ENCODE measurements around the gene TAF1A. TPM values are rescaled to one million over a fixed set of nuclear protein-coding genes. Genes with fewer than 3 reads are reported as not detected.

TAF1A gene
- total and polyA plus RNA-seq, 5 donors from 2014 or later = 2.8 to 5.9 (median 4.0) TPM

DNA sequence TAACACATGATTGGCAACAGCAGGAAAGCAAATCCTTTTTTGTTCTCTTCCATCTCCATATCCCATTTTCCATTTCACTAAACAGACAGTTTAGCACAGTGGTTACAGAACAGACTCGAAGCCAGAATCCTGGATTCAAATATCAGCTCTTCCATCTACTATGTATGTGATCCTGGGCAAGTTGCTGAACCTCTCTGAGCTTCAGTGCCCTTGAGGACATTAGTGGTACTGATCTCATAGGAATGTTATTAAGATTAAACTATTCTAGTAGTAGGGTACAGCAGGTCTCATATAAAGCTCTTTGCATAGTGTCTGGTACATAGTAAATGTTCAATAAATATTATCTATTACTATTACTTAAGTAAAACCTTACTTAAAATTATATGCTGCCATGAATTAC lies 28.1 kb downstream of the TAF1A start:
- Histone ChIP-seq H3K9me3 (ENCODE audit: control insufficient read depth in 2 of 2, low read length in 2 of 2) (no peaks in the 10 kb centered on the region), H3K4me1 (ENCODE audit: control insufficient read depth, insufficient read depth, low read length, poor library complexity, severe bottlenecking) (no peaks in the 10 kb centered on the region), H3K27ac (ENCODE audit: insufficient read depth, low read length, poor library complexity, severe bottlenecking) (no peak overlapping the region), H3K27me3 (ENCODE audit: control insufficient read depth, insufficient read depth, low read length) (no peaks in the 10 kb centered on the region), H3K36me3 (ENCODE audit: control insufficient read depth, insufficient read depth, low read length) (peaks cover 44% of the 10 kb centered on the region), H3K4me3 (ENCODE audit: low read depth, low read length) (no peak overlapping the region)
- no peaks in the 10 kb centered on the region for H3K27me3 Mint-ChIP-seq
- H3K4me1 Mint-ChIP-seq = peaks cover 0 to 4% (median under 1%) of the 10 kb centered on the region in 4 donors
- no peak for ATAC-seq (ENCODE audit: low read depth in 2 of 2)
- no peak for DNase-seq
- no peak overlapping the region for H3K4me3 Mint-ChIP-seq
- no peak overlapping the region for H3K27ac Mint-ChIP-seq
- H3K36me3 Mint-ChIP-seq = peaks cover 41% of the 10 kb centered on the region
- H3K9me3 Mint-ChIP-seq = peaks cover 0 to 2% (median 0%) of the 10 kb centered on the region in 7 donors

DNA sequence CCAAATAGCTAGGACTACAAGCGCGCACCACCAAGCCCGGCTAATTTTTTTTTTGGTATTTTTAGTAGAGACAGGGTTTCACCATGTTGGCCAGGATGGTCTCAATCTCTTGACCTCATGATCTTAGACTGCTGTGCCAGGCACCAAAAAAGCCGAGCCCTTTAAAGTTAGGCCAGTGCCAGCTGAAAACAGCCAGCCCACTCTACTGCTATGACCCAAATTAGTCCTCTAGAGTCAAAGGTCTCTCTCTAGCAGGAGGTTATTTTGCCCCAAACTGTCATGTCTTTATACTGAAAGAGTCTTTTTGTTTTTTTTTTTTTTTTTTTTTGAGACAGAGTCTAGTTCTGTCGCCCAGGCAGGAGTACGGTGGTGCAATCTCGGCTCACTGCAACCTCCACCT lies 32.2 kb downstream of the TAF1A start:
- DNase-seq = no peak
- no peak overlapping the region for H3K4me3 Mint-ChIP-seq
- H3K36me3 ChIP-seq (ENCODE audit: control insufficient read depth, insufficient read depth, low read length) = peaks cover 38% of the 10 kb centered on the region
- no peaks in the 10 kb centered on the region for H3K27me3 ChIP-seq (ENCODE audit: control insufficient read depth, insufficient read depth, low read length)
- H3K4me1 ChIP-seq (ENCODE audit: control insufficient read depth, insufficient read depth, low read length, poor library complexity, severe bottlenecking) = no peaks in the 10 kb centered on the region
- peaks cover 0 to 4% (median 0%) of the 10 kb centered on the region in 4 donors for H3K4me1 Mint-ChIP-seq
- H3K36me3 Mint-ChIP-seq = peaks cover 32% of the 10 kb centered on the region
- H3K27ac ChIP-seq (ENCODE audit: insufficient read depth, low read length, poor library complexity, severe bottlenecking) = no peak overlapping the region
- no peak overlapping the region for H3K27ac Mint-ChIP-seq
- no peak for ATAC-seq (ENCODE audit: low read depth in 2 of 2)
- peaks cover 0 to 1% (median 0%) of the 10 kb centered on the region in 7 donors for H3K9me3 Mint-ChIP-seq
- no peak overlapping the region for H3K4me3 ChIP-seq (ENCODE audit: low read depth, low read length)
- H3K9me3 ChIP-seq (ENCODE audit: control insufficient read depth in 2 of 2, low read length in 2 of 2) = no peaks in the 10 kb centered on the region
- H3K27me3 Mint-ChIP-seq = no peaks in the 10 kb centered on the region

DNA sequence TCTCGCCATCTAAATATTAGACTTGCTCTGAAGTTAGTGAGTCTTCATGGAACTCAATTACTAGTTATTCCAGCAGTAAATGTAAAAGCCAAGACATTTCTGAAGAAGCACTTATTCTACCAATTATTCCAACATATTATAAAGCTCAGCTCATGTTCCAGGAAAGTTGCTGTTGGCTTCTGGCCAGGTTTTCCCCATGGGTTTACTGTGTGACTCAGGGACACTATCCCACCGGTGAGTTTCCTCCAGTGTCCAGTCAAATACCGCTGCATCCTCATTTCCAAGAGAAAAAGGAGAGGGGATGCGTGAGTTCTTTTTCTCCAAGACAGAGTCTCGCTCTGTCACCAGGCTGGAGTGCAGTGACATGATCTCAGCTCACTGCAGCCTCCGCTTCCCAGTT lies 32.6 kb downstream of the TAF1A start:
- Mint-ChIP-seq H3K4me3 (no peak overlapping the region), H3K27ac (no peak overlapping the region), H3K27me3 (no peaks in the 10 kb centered on the region), H3K36me3 (peaks cover 31% of the 10 kb centered on the region), H3K9me3 (peaks cover 0 to 1% (median 0%) of the 10 kb centered on the region in 7 donors), H3K4me1 (peaks cover 0 to 4% (median 0%) of the 10 kb centered on the region in 4 donors)
- no peak for DNase-seq
- H3K4me1 ChIP-seq (ENCODE audit: control insufficient read depth, insufficient read depth, low read length, poor library complexity, severe bottlenecking) = no peaks in the 10 kb centered on the region
- ATAC-seq (ENCODE audit: low read depth in 2 of 2) = no peak
- no peak overlapping the region for H3K4me3 ChIP-seq (ENCODE audit: low read depth, low read length)
- no peaks in the 10 kb centered on the region for H3K27me3 ChIP-seq (ENCODE audit: control insufficient read depth, insufficient read depth, low read length)
- H3K36me3 ChIP-seq (ENCODE audit: control insufficient read depth, insufficient read depth, low read length) = peaks cover 37% of the 10 kb centered on the region
- no peaks in the 10 kb centered on the region for H3K9me3 ChIP-seq (ENCODE audit: control insufficient read depth in 2 of 2, low read length in 2 of 2)
- no peak overlapping the region for H3K27ac ChIP-seq (ENCODE audit: insufficient read depth, low read length, poor library complexity, severe bottlenecking)

DNA sequence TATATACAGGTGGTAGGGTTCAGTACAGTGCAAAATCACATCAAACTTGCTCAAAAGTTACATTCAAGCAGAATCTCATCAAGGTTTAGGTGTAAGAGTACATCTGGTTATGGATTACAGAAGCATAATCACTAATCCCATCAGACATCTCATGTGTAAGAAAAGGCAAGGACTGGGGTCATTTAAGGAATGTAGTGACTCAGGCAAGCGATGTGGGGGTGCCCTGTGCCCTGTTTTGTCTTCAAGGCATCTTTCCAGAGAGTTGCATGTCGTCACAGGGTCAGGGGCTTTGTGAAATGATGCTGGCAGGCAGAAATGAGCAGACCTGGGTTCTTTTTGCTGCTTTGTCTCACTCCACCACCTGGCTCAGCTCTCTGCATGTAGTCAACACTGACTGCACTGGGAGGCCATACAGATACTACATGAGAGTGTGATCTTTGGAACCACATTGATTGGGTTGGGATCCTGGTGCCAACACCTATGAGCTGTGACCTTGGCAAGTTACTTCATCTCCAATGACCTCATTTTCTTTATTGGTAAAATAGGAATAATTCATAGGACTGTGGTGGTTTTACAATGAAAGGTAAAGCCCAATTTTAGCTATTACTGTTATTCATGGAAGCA lies 33.6 kb downstream of the TAF1A start:
- Mint-ChIP-seq H3K36me3 (peaks cover 25% of the 10 kb centered on the region), H3K27ac (peak overlapping the region in 1 of 3 donors; percentile 11), H3K27me3 (no peaks in the 10 kb centered on the region), H3K4me3 (no peak overlapping the region), H3K9me3 (no peaks in the 10 kb centered on the region), H3K4me1 (peaks cover 0 to 2% (median 0%) of the 10 kb centered on the region in 4 donors)
- DNase-seq (no peak), ATAC-seq (ENCODE audit: low read depth in 2 of 2) (no peak)
- Histone ChIP-seq H3K36me3 (ENCODE audit: control insufficient read depth, insufficient read depth, low read length) (peaks cover 31% of the 10 kb centered on the region), H3K27me3 (ENCODE audit: control insufficient read depth, insufficient read depth, low read length) (no peaks in the 10 kb centered on the region), H3K9me3 (ENCODE audit: control insufficient read depth in 2 of 2, low read length in 2 of 2) (no peaks in the 10 kb centered on the region), H3K4me1 (ENCODE audit: control insufficient read depth, insufficient read depth, low read length, poor library complexity, severe bottlenecking) (no peaks in the 10 kb centered on the region), H3K4me3 (ENCODE audit: low read depth, low read length) (no peak overlapping the region), H3K27ac (ENCODE audit: insufficient read depth, low read length, poor library complexity, severe bottlenecking) (no peak overlapping the region)

DNA sequence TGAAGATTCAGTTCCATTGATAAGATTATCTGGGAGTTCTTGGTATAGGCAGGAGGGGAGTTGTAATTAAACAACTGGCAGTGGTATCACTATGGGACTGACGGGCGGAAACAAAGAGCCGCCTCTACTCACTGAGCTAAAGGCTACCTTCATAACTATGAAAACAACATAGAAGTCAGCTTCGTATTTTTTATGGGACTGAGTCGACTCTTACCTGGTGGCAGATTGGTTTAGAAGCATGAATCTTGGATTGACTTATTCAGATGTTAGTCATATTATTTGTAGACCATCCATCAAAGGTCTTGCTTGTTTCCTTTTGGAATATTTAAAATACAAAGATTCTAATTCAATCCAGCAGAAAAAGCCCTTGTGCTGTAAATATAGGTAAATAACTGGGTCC lies 35.6 kb downstream of the TAF1A start:
- Histone ChIP-seq H3K27me3 (ENCODE audit: control insufficient read depth, insufficient read depth, low read length) (no peaks in the 10 kb centered on the region), H3K9me3 (ENCODE audit: control insufficient read depth in 2 of 2, low read length in 2 of 2) (no peaks in the 10 kb centered on the region), H3K4me1 (ENCODE audit: control insufficient read depth, insufficient read depth, low read length, poor library complexity, severe bottlenecking) (no peaks in the 10 kb centered on the region), H3K27ac (ENCODE audit: insufficient read depth, low read length, poor library complexity, severe bottlenecking) (no peak overlapping the region), H3K4me3 (ENCODE audit: low read depth, low read length) (no peak overlapping the region), H3K36me3 (ENCODE audit: control insufficient read depth, insufficient read depth, low read length) (peaks cover 16% of the 10 kb centered on the region)
- no peaks in the 10 kb centered on the region for H3K9me3 Mint-ChIP-seq
- H3K27ac Mint-ChIP-seq = peak overlapping the region in 2 of 3 donors; percentile 29 to 69
- H3K36me3 Mint-ChIP-seq = peaks cover 17% of the 10 kb centered on the region
- no peak for DNase-seq
- no peak for ATAC-seq (ENCODE audit: low read depth in 2 of 2)
- H3K27me3 Mint-ChIP-seq = no peaks in the 10 kb centered on the region
- no peaks in the 10 kb centered on the region for H3K4me1 Mint-ChIP-seq
- H3K4me3 Mint-ChIP-seq = no peak overlapping the region

DNA sequence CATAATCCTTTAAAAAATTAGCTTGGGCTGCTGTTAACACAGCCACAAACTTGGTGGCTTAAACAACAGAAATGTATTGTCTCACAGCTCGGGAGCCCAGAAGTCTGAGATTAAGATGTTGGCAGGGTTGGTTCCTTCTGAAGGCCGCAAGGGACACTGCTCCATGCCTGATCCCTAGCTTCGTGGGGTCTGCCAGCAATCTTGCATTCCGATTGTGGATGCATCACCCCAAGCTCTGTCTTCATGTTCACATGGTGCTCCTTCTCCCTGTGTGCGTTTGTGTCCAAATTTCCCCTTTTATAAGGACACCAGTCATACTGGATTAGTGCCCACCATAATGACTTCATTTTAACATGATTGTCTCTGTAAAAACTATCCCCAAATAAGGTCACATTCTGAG lies 36.9 kb downstream of the TAF1A start:
- Histone ChIP-seq H3K27me3 (ENCODE audit: control insufficient read depth, insufficient read depth, low read length) (no peaks in the 10 kb centered on the region), H3K36me3 (ENCODE audit: control insufficient read depth, insufficient read depth, low read length) (peaks cover 12% of the 10 kb centered on the region), H3K4me3 (ENCODE audit: low read depth, low read length) (no peak overlapping the region), H3K4me1 (ENCODE audit: control insufficient read depth, insufficient read depth, low read length, poor library complexity, severe bottlenecking) (no peaks in the 10 kb centered on the region), H3K9me3 (ENCODE audit: control insufficient read depth in 2 of 2, low read length in 2 of 2) (no peaks in the 10 kb centered on the region), H3K27ac (ENCODE audit: insufficient read depth, low read length, poor library complexity, severe bottlenecking) (no peak overlapping the region)
- Mint-ChIP-seq H3K27me3 (no peaks in the 10 kb centered on the region), H3K4me1 (no peaks in the 10 kb centered on the region), H3K9me3 (no peaks in the 10 kb centered on the region), H3K27ac (no peak overlapping the region), H3K36me3 (peaks cover 14% of the 10 kb centered on the region), H3K4me3 (no peak overlapping the region)
- no peak for DNase-seq
- ATAC-seq (ENCODE audit: low read depth in 2 of 2) = no peak

DNA sequence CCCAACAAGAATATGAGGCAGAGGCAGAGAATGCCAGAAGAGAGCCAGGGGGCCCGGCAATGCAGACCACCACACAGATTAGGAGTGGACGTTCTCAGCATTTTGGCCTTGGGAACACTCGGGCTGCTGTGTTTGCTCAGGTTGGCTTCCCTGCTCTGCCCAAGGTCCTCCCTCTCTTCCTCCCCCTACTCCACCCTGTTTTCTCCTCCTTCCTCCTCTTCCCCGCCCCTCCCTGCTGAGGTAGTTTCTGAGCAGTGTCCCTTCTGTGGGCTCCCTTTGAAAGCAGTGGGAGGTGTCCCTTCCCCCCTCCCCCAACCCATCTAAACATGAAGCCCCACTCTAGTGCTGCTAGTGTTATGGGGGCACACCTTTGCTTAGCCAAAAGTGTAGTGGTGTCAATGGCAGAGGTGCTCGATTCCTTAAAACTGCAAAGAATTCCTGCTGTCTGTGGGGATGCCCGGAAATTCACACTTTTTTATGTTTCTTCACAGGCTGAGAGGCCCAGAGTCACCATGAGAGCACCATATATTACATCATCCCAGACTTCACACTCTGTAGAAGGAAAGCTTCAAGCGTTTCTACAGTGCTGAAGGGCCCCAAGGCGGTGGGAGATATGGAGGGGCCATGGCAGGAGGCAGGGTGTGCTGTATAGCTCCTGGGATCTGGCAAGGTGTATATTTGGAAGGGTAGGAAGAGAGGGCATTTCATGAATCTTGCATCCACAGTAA lies 41.6 kb downstream of the TAF1A start, which contains the start of gene HHIPL2:
TSS of gene HHIPL2 (minus strand) at position 161 of the 728 bp plus-strand sequence. CDS start at position 101, 60 bp downstream.
- ATAC-seq (ENCODE audit: low read depth in 2 of 2) = no peak
- H3K4me3 ChIP-seq (ENCODE audit: low read depth, low read length) = no peak within 1 kb of the TSS
- H3K4me1 ChIP-seq (ENCODE audit: control insufficient read depth, insufficient read depth, low read length, poor library complexity, severe bottlenecking) = no peaks in the 10 kb centered on the region
- no peak for DNase-seq
- Mint-ChIP-seq H3K9me3 (no peaks in the 10 kb centered on the region), H3K4me1 (peaks cover 0 to 2% (median 0%) of the 10 kb centered on the region in 4 donors), H3K27ac (peak within 1 kb of the TSS in 1 of 3 donors; percentile 74), H3K27me3 (peaks cover 10% of the 10 kb centered on the region), H3K4me3 (no peak within 1 kb of the TSS), H3K36me3 (peaks cover 3% of the 10 kb centered on the region)
- no peaks in the 10 kb centered on the region for H3K9me3 ChIP-seq (ENCODE audit: control insufficient read depth in 2 of 2, low read length in 2 of 2)
- H3K27me3 ChIP-seq (ENCODE audit: control insufficient read depth, insufficient read depth, low read length) = peaks cover 2% of the 10 kb centered on the region
- H3K27ac ChIP-seq (ENCODE audit: insufficient read depth, low read length, poor library complexity, severe bottlenecking) = no peak within 1 kb of the TSS
- H3K36me3 ChIP-seq (ENCODE audit: control insufficient read depth, insufficient read depth, low read length) = no peaks in the 10 kb centered on the region

DNA sequence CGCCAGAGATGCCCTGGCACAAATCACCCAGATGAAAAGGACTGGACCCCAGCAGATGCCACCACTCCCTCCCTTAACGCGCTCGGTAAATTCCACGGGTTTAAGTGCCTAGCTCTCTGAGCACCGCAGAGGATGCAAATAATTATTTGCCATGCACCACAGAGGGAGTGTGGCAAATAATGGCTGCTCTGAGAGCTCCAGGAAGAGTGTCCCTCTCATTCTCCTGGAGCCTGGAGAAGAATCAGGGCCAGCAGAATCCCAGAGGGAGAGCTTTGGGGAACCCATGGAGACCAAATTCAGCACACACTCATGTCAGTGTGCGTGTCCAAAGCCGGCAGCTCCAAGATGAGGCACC lies 42.5 kb downstream of the TAF1A start:
- no peak overlapping the region for H3K27ac Mint-ChIP-seq
- no peaks in the 10 kb centered on the region for H3K9me3 ChIP-seq (ENCODE audit: control insufficient read depth in 2 of 2, low read length in 2 of 2)

More for the DNA sequence above, 42.5 kb downstream of the TAF1A start:
- no peak overlapping the region for H3K27ac ChIP-seq (ENCODE audit: insufficient read depth, low read length, poor library complexity, severe bottlenecking)
- Mint-ChIP-seq H3K4me1 (peaks cover 0 to 2% (median 0%) of the 10 kb centered on the region in 4 donors), H3K27me3 (peaks cover 10% of the 10 kb centered on the region), H3K4me3 (no peak overlapping the region), H3K9me3 (no peaks in the 10 kb centered on the region), H3K36me3 (peaks cover 3% of the 10 kb centered on the region)
- ATAC-seq (ENCODE audit: low read depth in 2 of 2) (no peak), DNase-seq (no peak)
- peaks cover 2% of the 10 kb centered on the region for H3K27me3 ChIP-seq (ENCODE audit: control insufficient read depth, insufficient read depth, low read length)
- H3K4me3 ChIP-seq (ENCODE audit: low read depth, low read length) = no peak overlapping the region
- no peaks in the 10 kb centered on the region for H3K36me3 ChIP-seq (ENCODE audit: control insufficient read depth, insufficient read depth, low read length)
- no peaks in the 10 kb centered on the region for H3K4me1 ChIP-seq (ENCODE audit: control insufficient read depth, insufficient read depth, low read length, poor library complexity, severe bottlenecking)
